HG02763 (cell line): ENCODE results near the gene TULP3.

Experiments used
- ATAC-seq: cut with Tn5 transposase; IDR thresholded peaks from one replicate; pipeline ENCODE4 v1.9.1; 2021; ENCODE audit warnings: mild to moderate bottlenecking, moderate library complexity; ENCODE audit not compliant: unreplicated experiment

Gene TULP3

GRCh38 chr12:2877047-2877952, 13.4 kb upstream of the TULP3 start, which contains the start of the genes FOXM1 and RHNO1:
TSS of gene FOXM1 (minus strand) at chr12:2877174. CDS start at chr12:2874478, 2,696 bp downstream.
TSS of gene RHNO1 (plus strand) at chr12:2877223. CDS start at chr12:2885367, 8,144 bp downstream.
- ATAC-seq: peak; percentile 73

- ATAC-seq: no peak
These were observed 12.5 kb upstream of the TULP3 start for GRCh38 chr12:2877953-2878732.

GRCh38 chr12:2879853-2880252, 10.8 kb upstream of the TULP3 start:
- ATAC-seq: no peak

- no peak for ATAC-seq
These were observed 5.9 kb upstream of the TULP3 start for GRCh38 chr12:2884810-2885209.

- ATAC-seq: no peak
These were observed 3.8 kb upstream of the TULP3 start for GRCh38 chr12:2886768-2887450.

GRCh38 chr12:2890001-2890387, 697 bp upstream of the TULP3 start:
- no peak for ATAC-seq

- peak; percentile 10 for ATAC-seq
These were observed 756 bp downstream of the TULP3 start for GRCh38 chr12:2891240-2892053.

GRCh38 chr12:2892246-2892645, 1.6 kb downstream of the TULP3 start:
- no peak for ATAC-seq

GRCh38 chr12:2893007-2893406, 2.3 kb downstream of the TULP3 start:
- no peak for ATAC-seq

- no peak for ATAC-seq
These were observed 4.4 kb downstream of the TULP3 start for GRCh38 chr12:2895051-2895451.

GRCh38 chr12:2895511-2895910, 4.8 kb downstream of the TULP3 start:
- ATAC-seq: no peak

GRCh38 chr12:2897418-2897817, 6.7 kb downstream of the TULP3 start:
- ATAC-seq: no peak

- ATAC-seq: no peak
These were observed 10.0 kb downstream of the TULP3 start for GRCh38 chr12:2900642-2901041.

- no peak for ATAC-seq
These were observed 11.7 kb downstream of the TULP3 start for GRCh38 chr12:2902272-2902880.

GRCh38 chr12:2904260-2904659, 13.6 kb downstream of the TULP3 start:
- no peak for ATAC-seq

- no peak for ATAC-seq
These were observed 21.5 kb downstream of the TULP3 start for GRCh38 chr12:2912216-2912575.

GRCh38 chr12:2919249-2919648, 28.6 kb downstream of the TULP3 start:
- no peak for ATAC-seq

- ATAC-seq: no peak
These were observed 31.6 kb downstream of the TULP3 start for GRCh38 chr12:2922329-2922728.

- ATAC-seq: no peak
These were observed 32.4 kb downstream of the TULP3 start for GRCh38 chr12:2923057-2923456.

GRCh38 chr12:2924019-2924418, 33.3 kb downstream of the TULP3 start:
- ATAC-seq: no peak
